EH (cell line): ENCODE data around the gene ADCY7.
A peak's percentile ranks its signal among the peaks of the same experiment; 100 is the strongest.

Source experiments
- DNase-seq: peaks from one replicate; pipeline ENCODE4 v3.0.0-alpha.2; 2015; ENCODE audit warnings: low read depth

ADCY7 gene

DNA sequence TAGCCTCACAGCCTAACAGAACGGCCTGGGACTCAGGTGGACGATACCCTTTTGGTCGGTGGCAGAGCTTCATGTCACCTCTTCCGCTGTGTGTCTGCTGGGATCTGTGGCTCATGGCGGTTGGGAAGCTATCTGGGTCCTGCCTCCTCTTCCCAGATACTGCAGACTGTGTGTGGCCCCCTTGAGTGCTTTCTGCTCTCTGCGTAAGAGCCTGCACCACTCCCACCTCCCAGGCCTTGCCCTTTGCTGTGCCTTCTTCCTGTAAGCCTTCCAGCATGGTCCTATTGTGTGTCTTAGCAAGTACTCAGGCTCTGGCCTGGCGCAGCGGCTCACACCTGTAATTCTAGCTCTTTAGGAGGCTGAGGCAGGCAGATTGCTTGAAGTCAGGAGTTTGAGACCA, 17.5 kb upstream of the ADCY7 start:
- DNase-seq: no peak

GRCh38 chr16:50251375-50252081, 14.8 kb upstream of the ADCY7 start:
- DNase-seq: peak; percentile 97

DNA sequence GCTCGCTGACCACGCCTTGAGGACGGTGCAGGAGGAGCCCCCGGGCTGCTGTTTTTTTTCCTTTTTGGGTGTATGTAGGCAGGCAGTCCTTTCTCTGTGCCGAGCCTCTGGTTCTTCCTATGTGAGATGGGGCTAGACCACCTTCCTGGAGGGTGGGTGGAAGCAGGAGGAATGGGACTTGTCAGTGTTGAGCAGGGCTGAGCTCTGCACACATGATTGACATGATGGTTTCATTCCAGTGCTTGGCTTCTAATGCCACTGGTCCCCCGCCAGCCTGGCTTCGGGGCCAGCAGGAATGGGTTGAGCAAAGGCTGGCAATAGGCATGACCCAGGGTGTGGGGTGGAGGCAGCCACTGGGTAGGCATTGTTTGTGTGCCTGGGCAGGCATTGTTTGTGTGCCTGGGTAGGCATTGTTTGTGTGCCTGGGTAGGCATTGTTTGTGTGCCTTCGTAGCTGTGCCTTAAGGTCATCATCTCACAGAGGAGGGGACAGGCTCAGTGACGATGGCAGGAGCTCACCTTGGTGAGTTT, 14.2 kb upstream of the ADCY7 start:
- DNase-seq: no peak

DNA sequence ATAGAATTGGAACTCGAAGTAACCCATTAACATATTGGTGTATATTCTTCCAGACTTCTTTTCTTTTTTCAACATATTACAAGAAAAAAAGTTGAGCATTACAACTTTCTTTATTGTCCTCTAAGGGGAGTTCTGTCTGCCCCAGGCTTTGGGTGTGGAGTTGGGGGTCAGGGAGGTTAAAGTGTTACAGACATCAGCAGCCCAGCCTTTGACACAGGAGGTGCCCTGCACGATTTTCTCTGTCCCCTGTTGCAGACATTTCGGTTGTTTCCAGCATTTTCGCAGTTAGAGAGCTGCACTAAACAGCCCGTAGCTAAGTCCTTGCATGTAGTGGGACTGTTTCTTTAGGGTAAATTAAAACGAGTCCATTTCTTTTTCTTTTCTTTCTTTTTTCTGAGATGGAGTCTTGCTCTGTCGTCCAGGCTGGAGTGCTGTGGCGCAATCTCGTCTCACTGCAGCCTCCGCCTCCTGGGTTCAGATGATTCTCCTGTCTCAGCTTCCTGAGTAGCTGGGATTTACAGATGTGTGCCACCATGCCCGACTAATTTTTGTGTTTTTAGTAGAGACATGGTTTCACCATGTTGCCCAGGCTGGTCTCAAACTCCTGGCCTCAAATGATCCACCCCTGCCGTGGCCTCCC, 13.4 kb upstream of the ADCY7 start:
- no peak for DNase-seq

DNA sequence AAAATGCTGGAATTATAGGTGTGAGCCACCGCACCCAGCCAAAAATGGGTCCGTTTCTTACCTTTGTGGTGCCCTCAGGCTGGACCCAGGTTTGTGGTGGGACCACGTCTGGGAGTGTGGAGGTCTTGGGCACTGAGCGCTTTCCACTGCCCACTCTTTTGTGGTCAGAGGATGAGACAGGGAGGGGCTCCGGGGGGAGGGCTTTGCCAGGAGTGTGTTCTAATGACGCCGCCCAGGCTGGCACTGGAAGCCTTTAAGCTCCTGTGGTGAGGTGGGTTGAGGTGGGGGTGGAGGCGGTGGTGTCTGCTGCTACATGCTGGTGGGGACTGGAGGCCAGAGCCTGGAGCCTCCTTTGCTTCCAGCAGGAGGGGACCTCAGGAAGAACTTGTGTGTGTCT, 12.8 kb upstream of the ADCY7 start:
- DNase-seq: no peak

GRCh38 chr16:50254072-50254471, 12.3 kb upstream of the ADCY7 start:
- DNase-seq: no peak

DNA sequence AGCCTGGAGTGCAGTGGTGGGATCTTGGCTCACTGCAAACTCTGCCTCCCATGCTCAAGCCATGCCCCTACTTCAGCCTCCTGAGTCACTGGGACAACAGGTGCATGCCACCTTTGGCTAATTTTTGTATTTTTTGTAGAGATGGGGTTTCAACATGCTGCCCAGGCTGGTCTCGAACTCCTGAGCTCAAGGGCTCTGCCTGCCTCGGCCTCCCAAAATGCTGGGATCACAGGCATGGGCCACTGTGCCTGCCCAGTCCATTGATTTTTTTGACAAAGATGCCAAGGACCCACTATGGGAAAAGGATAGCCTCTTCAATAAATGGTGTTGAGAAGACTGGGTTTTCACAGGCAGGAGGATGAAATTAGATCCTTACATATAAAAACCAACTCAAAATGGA, 10.8 kb upstream of the ADCY7 start:
- no peak for DNase-seq

GRCh38 chr16:50256604-50257003, 9.7 kb upstream of the ADCY7 start:
- DNase-seq: no peak

DNA sequence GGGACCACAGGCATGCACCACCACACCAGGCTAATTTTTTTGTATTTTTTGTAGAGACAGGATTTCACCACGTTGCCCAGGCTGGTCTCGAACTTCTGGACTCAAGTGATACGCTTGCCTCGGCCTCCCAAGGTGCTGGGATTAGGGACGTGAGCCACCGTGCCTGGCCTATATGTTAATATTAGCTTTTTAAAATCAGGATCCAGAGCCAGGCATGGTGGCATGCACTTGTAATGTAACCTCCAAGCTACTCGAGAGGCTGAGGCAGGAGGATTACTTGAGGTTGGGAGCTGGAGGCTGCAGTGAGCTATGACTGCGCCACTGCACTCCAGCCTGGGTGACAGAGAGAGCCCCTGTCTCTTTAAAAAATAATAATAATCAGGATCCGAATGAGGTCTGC, 8.5 kb upstream of the ADCY7 start:
- no peak for DNase-seq

DNA sequence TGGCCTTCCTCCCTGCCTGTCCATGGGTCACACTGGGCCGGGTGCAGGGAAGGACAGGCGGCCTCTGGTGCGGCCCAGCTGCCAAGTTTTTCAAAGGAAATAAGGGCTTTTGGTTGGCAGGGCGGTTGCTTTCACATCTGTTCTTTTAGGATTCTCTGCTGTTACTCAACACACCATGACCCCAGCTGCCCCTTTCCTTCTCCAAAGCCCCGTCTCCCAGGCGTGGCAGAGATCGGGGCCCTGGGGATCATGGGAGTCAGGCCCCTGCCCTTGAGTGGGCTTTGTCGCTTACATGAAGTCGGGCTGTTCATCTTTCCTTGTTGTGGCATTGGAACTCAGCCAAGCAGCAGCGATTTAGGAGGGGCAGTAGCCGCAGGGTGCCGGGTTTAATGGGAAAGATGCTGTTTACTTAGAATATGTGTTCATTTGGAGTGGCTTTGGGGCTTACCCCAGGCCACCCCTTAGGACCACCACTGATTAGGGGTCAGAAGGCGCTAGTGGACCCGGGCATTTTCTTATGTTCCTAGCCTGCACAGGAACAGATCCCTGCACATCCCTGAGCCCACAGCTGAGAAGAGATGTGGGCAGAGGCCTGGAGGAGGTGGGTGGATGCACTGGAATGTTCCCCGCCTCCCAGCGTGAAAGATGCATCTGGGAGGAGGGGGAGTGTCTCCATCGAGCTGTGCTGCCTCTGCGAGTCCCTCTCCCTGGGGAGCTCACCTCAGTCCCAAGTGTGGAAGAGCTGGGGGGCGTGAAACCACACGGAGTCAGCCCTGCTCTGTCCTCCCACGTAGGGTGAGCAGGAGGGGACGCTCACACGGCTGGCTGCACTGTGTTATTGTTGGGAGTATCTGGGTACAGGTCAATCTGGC, 6.8 kb upstream of the ADCY7 start:
- peak; percentile 31 for DNase-seq

GRCh38 chr16:50260206-50261159, 5.9 kb upstream of the ADCY7 start:
- no peak for DNase-seq

DNA sequence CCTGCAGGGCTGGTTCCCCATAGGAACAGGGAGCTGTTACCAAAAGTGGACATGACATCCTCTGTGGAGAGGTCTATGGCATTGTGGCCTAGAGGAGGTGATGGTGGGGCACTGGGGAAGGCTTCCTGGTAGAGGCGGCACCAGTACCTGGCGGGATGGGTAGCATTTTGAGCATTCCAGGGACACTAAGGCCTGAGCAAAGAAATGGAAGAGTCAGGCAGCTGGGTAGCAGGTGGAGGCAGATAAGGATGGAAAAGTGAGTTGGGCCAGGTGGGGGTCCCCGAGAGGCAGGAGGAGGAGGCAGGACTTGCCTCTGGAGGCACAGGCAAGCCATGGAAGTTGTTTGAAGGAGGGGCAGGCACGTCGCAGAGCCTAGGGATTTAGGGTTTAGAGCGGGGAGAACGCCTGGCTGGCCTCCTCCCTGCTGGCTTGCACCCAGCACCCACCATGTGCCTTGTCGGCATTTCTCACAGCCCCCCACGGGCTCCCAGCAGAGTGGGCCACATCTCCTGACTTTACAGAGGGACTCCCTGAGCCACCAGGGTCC, 5.1 kb upstream of the ADCY7 start:
- no peak for DNase-seq

DNA sequence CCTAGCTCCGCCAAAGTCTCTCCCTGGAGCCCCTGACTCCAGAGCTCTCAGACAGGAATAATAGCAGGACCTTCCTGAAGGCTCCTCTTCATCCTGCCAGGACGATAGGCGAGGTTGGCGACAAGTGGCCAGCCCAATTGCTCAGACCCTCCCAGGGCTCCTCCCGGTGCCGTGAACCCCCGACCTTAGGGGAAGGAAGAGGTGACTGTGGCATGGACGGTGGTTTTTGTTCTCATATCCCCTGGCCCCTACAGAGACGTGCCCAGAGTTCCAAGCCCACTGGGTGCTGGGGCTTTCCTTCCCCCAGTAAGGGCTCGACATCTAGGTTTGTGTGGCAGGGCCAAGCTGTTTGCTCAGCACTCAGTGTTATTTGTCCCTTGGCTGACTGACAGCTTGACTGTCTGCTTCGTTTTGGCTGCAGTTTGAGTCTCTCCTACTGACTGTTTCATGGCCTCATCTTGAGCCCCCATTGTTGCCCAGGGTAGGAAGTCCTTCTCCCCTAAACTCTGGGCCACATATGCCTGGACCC, 4.6 kb upstream of the ADCY7 start:
- no peak for DNase-seq

GRCh38 chr16:50263060-50263909, 3.1 kb upstream of the ADCY7 start:
- DNase-seq: no peak

- DNase-seq: peak; percentile 31
These were observed 2.1 kb upstream of the ADCY7 start for GRCh38 chr16:50263940-50264929.

GRCh38 chr16:50265260-50265659, 1.1 kb upstream of the ADCY7 start:
- DNase-seq: peak; percentile 18

- DNase-seq: no peak
These were observed 525 bp upstream of the ADCY7 start for GRCh38 chr16:50265716-50266336.

GRCh38 chr16:50267151-50267631, 840 bp downstream of the ADCY7 start:
- DNase-seq: no peak
